OCI-LY3 (cell line): ENCODE measurements around the gene TUB.

Experiments
- EZH2phosphoT487 ChIP-seq: fragments of 200-600 bp; shearing (Covaris generic); IDR thresholded peaks from 2 replicates; pipeline ENCODE4 v1.6.1; 2018; ENCODE audit warnings: antibody characterized with exemption, mixed run types, low read depth
- TF ChIP-seq, protein P1 (sequence below): fragments of 200-600, 300-600 bp; sonication (generic); IDR thresholded peaks from 2 replicates; pipeline ENCODE4 v1.5.1; 2014; ENCODE audit warnings: antibody characterized with exemption, low read length, low read depth

DNA sequence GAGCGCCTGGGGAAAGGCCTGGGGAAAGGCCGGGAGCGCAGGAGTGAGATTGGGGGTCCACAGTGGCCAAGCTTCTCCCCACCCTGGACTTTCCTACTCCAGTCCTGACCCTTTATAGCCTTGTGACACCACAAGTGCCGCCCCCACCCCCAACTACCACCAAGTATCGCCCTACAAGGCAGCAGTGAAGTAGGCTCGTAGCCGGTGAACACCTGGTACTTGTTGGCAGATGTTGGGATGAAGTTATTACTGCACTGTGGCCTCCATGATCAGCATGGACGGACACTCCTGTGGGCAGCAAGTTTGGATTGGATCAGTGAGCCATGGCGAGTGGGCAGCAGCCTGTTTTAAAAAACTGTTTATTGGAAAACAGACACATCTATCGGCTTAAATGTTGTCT lies 48.9 kb upstream of the TUB start:
- TF ChIP-seq, protein P1, sequence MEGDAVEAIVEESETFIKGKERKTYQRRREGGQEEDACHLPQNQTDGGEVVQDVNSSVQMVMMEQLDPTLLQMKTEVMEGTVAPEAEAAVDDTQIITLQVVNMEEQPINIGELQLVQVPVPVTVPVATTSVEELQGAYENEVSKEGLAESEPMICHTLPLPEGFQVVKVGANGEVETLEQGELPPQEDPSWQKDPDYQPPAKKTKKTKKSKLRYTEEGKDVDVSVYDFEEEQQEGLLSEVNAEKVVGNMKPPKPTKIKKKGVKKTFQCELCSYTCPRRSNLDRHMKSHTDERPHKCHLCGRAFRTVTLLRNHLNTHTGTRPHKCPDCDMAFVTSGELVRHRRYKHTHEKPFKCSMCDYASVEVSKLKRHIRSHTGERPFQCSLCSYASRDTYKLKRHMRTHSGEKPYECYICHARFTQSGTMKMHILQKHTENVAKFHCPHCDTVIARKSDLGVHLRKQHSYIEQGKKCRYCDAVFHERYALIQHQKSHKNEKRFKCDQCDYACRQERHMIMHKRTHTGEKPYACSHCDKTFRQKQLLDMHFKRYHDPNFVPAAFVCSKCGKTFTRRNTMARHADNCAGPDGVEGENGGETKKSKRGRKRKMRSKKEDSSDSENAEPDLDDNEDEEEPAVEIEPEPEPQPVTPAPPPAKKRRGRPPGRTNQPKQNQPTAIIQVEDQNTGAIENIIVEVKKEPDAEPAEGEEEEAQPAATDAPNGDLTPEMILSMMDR = no peak
- TF ChIP-seq EZH2phosphoT487 = no peak
